ENCODE data around the gene METTL1. TPM values are rescaled to one million over a fixed set of nuclear protein-coding genes. Genes with fewer than 3 reads are reported as not detected.

The METTL1 gene
- polyA plus RNA-seq, 4 donors = 29.0 to 32.3 (median 31.5) TPM

DNA sequence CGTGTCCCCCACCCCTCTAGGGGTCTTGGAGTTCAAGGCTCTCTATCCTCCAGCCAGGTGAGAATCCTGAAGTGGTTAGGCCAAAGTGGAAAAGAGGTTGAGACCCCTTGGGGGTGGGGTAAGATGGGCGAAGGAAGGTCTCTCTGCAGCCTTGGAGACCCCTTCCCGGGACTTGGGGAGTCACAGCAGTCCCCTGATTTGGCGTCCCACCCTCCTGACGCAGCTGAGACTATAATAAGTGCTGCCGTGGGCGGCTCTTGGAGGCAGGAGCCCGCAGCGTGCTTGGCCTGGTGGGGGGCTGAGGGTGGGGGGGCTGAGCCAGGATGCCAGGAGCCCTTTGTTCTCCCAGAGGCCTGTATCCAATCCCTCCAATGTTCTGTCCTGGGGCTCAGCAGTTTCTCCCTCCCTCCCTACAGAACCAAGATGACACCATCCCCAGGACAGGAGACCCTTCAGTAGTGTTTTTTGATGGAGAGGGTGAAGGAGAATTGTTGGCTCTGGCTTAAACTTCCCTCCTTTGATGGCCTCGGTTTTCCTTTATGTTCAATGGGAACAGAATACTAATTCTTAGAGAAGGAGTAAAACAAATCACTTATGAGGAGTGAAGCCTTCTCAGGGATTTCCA is 31.9 kb downstream of the METTL1 start:
- no peak for DNase-seq (ENCODE audit: low read depth in 4 of 4, low spot score in 3 of 4)

- no peak for DNase-seq (ENCODE audit: low read depth in 4 of 4, low spot score in 3 of 4)
Observed at GRCh38 chr12:57739387-57739786, 32.5 kb downstream of the METTL1 start.

- DNase-seq (ENCODE audit: low read depth in 4 of 4, low spot score in 3 of 4) = no peak
Observed at GRCh38 chr12:57738661-57739237, 33.2 kb downstream of the METTL1 start, which contains the start of gene AGAP2. Gene AGAP2, minus strand, starts transcription at chr12:57738742. Its CDS starts 496 bp downstream, at chr12:57738246.

DNA sequence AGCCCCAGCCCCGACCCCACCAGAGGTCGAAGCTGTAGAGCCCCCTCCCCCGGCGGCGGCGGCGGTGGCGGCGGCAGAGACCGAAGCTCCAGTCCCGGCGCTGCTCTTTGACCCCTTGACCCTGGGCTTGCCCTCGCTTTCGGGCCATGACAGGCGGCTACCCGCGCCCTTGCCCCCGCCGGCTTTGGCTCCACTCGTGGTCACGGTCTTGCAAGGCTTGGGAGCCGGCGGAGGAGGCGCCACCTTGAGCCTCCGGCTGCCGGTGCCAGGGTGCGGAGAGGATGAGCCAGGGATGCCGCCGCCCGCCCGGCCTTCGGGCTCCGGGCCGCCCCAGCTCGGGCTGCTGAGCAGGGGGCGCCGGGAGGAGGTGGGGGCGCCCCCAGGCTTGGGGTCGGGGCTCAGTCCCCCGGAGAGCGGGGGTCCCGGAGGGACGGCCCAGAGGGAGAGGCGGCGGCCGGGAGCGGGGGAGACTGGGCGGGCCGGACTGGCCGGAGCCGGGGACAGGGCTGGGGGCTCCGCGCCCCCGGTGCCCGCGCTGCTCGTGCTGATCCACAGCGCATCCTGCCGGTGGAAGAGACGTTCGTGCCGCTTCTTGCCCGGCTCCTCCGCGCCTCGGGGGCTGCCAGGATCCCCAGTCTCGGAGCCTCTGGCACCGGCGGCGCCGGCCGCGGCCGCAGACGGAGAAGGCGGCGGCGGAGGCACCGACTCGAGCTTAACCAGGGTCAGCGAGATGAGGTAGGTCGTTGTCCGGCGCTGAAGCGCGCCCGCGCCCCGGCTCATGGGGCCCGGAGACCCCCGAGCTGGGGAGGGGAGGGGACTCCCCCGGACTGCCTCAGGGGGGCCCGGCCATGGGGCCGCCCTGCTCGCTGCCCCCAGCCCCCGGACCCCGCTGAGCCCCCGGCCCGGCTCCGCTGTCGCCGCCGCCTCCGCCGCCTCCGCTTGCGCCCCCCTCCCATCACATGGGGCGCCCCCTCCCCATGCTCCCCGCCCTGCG is 34.1 kb downstream of the METTL1 start:
- DNase-seq (ENCODE audit: low read depth in 4 of 4, low spot score in 3 of 4) = no peak

- no peak for DNase-seq (ENCODE audit: low read depth in 4 of 4, low spot score in 3 of 4)
Observed at GRCh38 chr12:57736741-57737466, 35.0 kb downstream of the METTL1 start.

DNA sequence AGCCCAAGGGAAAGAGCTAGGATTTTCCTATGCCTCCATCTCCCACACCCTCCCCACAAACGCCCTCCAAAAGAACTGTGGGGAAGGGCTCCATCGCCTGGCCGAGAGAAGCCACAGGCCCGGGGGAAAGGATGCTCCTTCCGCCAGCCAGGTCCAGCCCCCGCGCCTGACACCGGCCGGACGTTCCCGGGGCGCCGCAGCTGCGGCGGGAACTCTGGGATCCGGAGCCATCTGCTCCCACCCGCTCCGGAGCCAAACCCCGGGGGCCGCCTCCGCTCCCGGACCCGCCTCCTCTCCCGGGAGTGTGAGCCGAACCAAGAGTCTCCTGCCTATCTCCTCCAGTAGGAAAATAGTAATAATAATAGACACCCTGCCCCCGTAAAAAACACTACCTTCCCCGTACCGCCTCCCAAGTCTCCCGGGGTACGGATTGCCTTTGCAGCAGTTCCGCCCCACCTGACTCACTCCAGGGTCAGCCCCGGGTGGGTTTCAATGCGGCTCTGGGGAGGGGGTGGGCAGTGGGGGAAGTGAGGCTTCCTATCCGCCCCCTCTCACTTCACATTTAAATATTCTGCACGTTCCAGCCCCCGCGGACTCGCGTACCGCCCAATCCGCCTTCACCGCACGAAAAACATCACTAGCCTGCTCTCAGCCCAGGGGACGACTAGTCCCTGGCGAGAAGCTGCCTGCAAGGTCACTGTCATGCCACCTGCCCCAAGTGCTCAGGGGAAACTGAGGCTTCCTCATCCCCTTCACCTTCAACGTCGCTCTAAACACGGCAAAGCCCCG is 35.8 kb downstream of the METTL1 start:
- no peak for DNase-seq (ENCODE audit: low read depth in 4 of 4, low spot score in 3 of 4)

DNA sequence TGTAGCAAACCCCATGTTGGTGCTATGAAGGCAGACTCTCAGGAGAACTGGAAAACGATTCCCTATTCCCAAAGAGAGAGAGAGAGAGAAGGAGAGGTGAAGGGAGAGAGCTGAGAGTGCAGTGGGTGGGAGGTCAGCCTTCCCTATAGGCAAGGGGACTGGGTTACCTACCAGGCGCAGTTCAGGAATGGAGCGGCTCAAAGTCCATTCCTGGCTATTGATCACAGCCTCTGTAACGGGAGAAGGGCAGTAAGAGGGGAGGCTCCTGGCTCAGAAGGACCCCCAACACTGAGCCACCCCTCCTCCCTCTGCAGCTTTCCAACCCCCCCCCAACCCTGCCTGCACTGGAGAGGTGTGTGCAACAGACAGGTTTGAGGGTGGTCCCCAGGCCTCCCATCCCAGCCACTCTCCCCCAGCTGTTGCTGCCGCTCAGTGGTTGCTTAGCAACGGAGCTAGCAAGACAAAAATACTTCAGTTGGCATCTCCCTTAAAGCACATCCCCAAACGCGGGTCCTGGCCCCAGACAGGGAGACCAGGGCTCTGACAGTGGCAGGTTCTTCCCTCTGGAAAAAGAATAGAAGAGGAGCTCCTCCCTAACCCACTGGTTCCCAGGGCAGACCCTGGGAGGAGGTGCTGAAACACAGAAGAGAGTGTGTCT is 36.6 kb downstream of the METTL1 start:
- no peak for DNase-seq (ENCODE audit: low read depth in 4 of 4, low spot score in 3 of 4)

DNA sequence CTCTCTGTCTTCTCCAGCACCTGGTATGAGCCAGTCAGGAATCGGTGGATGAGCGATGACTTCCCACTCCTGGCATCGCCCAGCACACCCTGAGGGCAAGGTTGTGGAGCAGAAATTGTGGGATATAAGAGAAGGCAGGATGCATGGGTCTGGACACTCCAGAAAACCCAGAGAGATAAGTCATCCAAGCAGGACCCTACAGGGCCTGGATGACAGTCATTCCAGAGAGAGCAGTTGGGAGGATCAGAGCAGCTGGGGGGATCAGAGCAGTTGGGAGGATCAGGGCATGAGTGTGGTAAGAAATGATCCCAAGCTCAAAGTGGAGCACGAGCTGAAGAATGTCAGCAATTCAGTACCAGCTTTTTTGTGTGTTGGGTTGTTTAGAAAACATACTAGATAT is 37.3 kb downstream of the METTL1 start:
- DNase-seq (ENCODE audit: low read depth in 4 of 4, low spot score in 3 of 4) = no peak

DNA sequence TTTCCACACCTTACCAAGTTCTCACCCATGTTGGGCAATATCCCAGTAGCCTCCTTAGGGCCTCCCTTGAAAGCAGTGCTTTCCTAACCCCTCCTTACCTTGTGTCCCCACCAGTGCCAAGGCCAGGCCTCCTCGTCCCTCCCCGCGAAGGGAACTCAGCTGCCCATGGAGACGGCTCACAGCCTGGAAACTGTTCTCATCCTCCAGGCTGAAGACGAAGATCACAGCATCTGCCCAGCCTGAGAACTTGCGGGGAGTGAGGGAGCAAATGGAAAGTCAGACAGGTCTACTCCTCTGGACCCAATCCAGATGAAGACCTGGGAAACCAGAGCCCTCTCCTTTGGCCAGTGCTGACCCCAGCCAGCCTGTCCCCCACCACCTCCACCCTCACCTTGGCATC is 38.0 kb downstream of the METTL1 start:
- no peak for DNase-seq (ENCODE audit: low read depth in 4 of 4, low spot score in 3 of 4)

- DNase-seq (ENCODE audit: low read depth in 4 of 4, low spot score in 3 of 4) = no peak
Observed at GRCh38 chr12:57732726-57733593, 38.9 kb downstream of the METTL1 start.

- no peak for DNase-seq (ENCODE audit: low read depth in 4 of 4, low spot score in 3 of 4)
Observed at GRCh38 chr12:57732270-57732669, 39.6 kb downstream of the METTL1 start.

DNA sequence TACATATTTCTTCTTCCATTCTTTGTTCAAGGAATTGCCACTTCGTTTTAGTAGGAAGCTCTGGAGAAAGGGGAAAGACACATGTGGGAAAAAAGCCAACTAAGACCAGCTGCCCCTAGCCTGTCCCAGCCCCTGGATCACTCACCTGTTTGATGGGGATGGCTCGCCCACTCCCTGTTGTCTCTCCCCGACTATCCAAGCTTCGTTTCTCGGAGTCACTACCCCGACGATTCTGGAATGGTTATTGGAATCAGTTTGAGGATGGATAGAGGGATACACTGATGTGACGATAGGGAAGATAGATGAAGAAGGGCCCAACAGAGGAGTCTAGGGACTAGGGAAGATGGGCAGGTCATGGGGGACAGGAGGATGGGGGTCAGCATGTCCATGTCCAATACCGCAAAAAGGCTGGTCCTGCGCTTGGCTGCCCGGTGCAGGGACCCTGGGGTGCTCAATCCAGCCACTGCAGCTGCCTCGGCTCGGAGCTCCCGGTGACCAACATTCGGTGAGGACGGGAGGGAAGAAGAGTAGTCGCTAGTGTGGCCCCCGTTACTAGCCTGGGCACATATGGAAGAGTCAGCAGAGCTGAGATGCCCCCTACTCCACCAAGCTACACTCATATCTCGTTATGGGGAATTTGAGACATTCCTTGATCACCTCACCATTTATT is 40.4 kb downstream of the METTL1 start:
- DNase-seq (ENCODE audit: low read depth in 4 of 4, low spot score in 3 of 4) = no peak

DNA sequence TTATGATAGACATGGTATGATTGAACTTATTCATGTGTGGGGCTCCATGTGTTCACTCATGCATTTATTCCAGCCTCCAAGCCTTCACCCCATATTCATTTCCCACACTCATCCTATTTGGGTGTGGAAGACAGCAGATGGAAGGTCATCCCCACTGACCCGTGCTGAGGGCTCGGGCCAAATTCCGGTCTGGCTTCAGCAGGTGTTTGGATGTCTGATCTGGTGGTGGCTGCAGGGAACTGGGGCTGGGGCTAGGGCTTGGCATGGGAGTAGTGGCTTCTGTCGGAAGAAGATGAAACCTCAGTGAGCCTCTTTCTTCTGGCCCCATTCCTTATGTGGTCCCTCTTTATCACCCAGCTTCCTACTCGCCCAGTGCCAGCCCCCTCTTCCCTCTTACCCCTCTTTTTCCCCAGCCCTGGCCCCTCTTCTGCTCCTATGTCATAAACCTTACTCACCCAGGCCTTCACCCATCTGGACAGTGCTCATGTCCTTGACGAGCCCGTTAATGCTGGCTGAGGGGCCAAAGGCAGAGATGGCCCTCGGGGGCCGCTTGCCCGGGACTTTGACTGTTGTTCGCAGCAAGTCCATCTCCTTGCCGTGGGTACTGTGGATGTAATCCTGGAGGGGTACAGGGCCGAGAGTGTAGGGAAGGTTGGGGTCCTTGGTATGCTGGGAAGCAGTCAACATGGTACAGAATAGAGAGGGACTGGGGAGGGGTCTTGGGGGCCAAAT is 41.4 kb downstream of the METTL1 start:
- no peak for DNase-seq (ENCODE audit: low read depth in 4 of 4, low spot score in 3 of 4)

DNA sequence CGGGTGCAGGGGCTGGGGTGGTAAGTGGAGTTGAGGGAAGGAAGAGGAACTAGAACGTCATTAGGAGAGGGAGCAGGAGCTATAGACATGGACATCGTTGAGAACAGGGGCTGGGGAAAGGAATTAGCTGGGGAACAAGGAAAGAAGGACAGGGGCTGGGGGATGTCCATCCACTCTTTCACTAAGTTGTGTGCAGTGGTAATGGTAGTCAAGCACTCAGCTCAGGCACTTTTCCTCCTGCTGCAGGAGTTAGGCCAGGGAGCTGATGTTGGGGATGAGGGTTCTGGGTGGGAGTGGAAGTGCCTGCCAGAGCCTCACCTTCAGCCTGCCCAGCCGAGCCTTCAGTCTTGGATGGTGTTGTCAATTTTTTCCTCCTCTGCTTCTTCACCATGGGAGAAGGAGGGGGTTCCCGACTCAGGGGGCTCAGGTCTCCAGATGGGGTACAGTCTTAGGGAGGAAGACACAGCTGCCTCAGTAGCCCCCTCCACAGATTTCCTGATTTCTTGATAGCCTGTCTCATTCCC is 42.5 kb downstream of the METTL1 start:
- no peak for DNase-seq (ENCODE audit: low read depth in 4 of 4, low spot score in 3 of 4)

- DNase-seq (ENCODE audit: low read depth in 4 of 4, low spot score in 3 of 4) = no peak
Observed at GRCh38 chr12:57727758-57728395, 44.0 kb downstream of the METTL1 start.

DNA sequence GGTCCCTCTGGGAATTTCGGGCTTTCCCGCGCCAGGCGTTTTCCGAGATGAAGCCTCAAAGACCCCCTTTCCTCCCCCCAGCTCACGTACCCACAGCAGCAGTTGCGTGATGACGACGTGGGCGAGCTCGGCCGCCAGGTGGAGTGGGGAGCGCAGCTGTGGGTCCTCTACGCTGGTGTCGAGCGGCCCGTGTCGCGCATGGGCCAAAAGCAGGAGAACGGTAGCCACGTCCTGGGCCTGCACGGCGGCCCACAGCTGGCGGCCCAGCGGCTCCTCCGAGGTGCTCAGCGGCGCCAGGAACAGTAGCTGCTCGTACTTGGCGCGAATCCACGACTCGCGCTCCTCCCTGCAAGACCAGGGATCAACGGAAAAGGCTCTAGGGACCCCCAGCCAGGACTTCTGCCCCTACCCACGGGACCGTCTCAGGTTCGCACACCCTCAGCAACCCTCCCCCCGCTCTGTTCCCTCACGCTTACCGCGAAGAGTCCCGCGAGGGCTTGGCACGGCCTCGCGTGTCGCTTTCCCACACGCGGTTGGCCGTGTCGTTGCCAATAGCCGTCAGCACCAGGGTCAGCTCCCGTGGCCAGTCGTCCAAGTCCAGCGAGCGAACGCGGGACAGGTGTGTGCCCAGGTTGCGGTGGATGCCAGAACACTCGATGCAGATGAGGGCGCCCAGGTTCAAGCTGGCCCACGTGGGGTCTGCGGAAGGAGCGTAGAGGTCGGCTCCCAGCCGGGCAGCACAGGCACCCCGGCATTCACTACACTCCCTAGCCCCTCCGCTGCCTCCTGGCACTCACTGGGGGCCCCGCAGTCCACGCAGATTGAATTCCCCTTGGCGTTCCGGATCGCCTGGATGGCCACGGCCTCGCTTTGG is 44.8 kb downstream of the METTL1 start:
- DNase-seq (ENCODE audit: low read depth in 4 of 4, low spot score in 3 of 4) = no peak

Data from left renal pelvis (tissue), 4 donors.